ENCODE results near the gene SIPA1L3.

Gene SIPA1L3

DNA sequence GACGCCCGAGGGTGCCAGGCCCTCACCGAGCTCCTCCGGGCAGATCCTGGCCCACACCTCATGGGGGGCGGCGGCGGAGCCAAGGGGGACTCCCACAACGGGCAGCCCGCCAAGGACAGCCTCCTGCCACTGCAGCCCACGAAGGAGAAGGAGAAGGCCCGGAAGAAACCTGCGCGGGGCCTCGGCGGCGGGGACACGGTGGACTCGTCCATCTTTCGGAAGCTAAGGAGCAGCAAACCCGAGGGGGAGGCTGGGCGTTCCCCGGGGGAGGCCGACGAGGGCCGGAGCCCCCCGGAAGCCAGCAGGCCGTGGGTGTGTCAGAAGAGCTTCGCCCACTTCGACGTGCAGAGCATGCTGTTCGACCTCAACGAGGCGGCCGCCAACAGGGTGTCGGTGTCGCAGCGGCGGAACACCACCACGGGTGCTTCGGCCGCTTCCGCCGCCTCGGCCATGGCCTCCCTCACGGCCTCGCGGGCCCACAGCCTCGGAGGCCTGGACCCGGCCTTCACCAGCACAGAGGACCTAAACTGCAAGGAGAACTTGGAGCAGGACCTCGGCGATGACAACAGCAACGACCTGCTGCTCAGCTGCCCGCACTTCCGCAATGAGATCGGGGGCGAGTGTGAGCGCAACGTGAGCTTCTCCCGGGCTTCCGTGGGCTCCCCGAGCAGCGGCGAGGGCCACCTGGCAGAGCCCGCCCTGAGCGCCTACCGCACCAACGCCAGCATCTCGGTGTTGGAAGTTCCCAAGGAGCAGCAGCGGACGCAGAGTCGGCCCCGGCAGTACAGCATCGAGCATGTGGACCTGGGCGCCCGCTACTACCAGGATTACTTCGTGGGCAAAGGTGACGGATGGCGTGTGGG lies 175.5 kb downstream of the SIPA1L3 start:
- no peak for ATAC-seq

DNA sequence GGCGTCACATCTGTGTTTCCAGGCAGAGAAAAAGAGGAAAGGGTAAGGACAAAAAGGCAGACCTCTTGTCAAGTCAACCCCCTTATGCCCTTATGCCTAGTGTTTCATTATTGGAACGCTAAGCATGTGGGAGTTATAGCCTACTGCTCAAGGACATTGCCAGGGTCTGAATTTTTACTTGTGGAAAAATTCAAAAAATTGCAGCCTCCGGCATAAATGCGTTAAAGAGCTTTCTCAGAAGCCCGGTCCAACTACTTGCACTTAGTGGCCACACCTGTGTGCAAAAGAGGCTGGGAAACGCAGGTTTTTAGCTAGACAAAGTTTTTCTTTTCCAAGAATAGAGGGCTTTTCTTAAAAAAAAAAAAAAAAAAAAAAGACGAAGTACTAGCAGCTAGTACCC lies 177.2 kb downstream of the SIPA1L3 start:
- ATAC-seq = no peak
- TF ChIP-seq ZFP30 (CRISPR knock-in tag; IDR thresholded peaks at IDR 0.05) (no peak), ISL1 (CRISPR knock-in tag; IDR thresholded peaks at IDR 0.05) (no peak), ZNF8 (CRISPR knock-in tag; IDR thresholded peaks at IDR 0.05) (no peak), TCF4 (CRISPR knock-in tag; IDR thresholded peaks at IDR 0.05; ENCODE audit: borderline replicate concordance) (no peak), ZNF70 (CRISPR knock-in tag; IDR thresholded peaks at IDR 0.05) (no peak), OSR1 (CRISPR knock-in tag; IDR thresholded peaks at IDR 0.05) (no peak), PPARA (CRISPR knock-in tag; IDR thresholded peaks at IDR 0.05; ENCODE audit: borderline replicate concordance) (no peak), ARNTL (CRISPR knock-in tag; IDR thresholded peaks at IDR 0.05; ENCODE audit: borderline replicate concordance, low read depth) (no peak), ZFP3 (CRISPR knock-in tag; IDR thresholded peaks at IDR 0.05) (no peak), ZNF565 (CRISPR knock-in tag; conservative IDR thresholded peaks at IDR 0.05; ENCODE audit: low read depth) (no peak), SNAI2 (CRISPR knock-in tag; IDR thresholded peaks at IDR 0.05) (no peak), RARB (CRISPR knock-in tag; IDR thresholded peaks at IDR 0.05) (no peak), ZC3H10 (CRISPR knock-in tag; IDR thresholded peaks at IDR 0.05) (no peak), GLIS3 (CRISPR knock-in tag; IDR thresholded peaks at IDR 0.05) (no peak)
- TF ChIP-seq, protein P1, sequence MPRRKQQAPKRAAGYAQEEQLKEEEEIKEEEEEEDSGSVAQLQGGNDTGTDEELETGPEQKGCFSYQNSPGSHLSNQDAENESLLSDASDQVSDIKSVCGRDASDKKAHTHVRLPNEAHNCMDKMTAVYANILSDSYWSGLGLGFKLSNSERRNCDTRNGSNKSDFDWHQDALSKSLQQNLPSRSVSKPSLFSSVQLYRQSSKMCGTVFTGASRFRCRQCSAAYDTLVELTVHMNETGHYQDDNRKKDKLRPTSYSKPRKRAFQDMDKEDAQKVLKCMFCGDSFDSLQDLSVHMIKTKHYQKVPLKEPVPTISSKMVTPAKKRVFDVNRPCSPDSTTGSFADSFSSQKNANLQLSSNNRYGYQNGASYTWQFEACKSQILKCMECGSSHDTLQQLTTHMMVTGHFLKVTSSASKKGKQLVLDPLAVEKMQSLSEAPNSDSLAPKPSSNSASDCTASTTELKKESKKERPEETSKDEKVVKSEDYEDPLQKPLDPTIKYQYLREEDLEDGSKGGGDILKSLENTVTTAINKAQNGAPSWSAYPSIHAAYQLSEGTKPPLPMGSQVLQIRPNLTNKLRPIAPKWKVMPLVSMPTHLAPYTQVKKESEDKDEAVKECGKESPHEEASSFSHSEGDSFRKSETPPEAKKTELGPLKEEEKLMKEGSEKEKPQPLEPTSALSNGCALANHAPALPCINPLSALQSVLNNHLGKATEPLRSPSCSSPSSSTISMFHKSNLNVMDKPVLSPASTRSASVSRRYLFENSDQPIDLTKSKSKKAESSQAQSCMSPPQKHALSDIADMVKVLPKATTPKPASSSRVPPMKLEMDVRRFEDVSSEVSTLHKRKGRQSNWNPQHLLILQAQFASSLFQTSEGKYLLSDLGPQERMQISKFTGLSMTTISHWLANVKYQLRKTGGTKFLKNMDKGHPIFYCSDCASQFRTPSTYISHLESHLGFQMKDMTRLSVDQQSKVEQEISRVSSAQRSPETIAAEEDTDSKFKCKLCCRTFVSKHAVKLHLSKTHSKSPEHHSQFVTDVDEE (CRISPR knock-in tag; IDR thresholded peaks at IDR 0.05) = no peak
- TF ChIP-seq, protein P2, sequence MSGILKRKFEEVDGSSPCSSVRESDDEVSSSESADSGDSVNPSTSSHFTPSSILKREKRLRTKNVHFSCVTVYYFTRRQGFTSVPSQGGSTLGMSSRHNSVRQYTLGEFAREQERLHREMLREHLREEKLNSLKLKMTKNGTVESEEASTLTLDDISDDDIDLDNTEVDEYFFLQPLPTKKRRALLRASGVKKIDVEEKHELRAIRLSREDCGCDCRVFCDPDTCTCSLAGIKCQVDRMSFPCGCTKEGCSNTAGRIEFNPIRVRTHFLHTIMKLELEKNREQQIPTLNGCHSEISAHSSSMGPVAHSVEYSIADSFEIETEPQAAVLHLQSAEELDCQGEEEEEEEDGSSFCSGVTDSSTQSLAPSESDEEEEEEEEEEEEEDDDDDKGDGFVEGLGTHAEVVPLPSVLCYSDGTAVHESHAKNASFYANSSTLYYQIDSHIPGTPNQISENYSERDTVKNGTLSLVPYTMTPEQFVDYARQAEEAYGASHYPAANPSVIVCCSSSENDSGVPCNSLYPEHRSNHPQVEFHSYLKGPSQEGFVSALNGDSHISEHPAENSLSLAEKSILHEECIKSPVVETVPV (CRISPR knock-in tag; IDR thresholded peaks at IDR 0.05) = no peak
- TF ChIP-seq, protein P3, sequence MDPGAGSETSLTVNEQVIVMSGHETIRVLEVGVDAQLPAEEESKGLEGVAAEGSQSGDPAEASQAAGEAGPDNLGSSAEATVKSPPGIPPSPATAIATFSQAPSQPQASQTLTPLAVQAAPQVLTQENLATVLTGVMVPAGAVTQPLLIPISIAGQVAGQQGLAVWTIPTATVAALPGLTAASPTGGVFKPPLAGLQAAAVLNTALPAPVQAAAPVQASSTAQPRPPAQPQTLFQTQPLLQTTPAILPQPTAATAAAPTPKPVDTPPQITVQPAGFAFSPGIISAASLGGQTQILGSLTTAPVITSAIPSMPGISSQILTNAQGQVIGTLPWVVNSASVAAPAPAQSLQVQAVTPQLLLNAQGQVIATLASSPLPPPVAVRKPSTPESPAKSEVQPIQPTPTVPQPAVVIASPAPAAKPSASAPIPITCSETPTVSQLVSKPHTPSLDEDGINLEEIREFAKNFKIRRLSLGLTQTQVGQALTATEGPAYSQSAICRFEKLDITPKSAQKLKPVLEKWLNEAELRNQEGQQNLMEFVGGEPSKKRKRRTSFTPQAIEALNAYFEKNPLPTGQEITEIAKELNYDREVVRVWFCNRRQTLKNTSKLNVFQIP (CRISPR knock-in tag; IDR thresholded peaks at IDR 0.05; ENCODE audit: borderline replicate concordance, low read depth) = no peak
- TF ChIP-seq, protein P4, sequence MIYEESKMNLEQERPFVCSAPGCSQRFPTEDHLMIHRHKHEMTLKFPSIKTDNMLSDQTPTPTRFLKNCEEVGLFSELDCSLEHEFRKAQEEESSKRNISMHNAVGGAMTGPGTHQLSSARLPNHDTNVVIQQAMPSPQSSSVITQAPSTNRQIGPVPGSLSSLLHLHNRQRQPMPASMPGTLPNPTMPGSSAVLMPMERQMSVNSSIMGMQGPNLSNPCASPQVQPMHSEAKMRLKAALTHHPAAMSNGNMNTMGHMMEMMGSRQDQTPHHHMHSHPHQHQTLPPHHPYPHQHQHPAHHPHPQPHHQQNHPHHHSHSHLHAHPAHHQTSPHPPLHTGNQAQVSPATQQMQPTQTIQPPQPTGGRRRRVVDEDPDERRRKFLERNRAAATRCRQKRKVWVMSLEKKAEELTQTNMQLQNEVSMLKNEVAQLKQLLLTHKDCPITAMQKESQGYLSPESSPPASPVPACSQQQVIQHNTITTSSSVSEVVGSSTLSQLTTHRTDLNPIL (CRISPR knock-in tag; IDR thresholded peaks at IDR 0.05; ENCODE audit: low read depth) = no peak

More for the DNA sequence above, 175.5 kb downstream of the SIPA1L3 start:
- TF ChIP-seq ESRRG (CRISPR knock-in tag; IDR thresholded peaks at IDR 0.05) (no peak), GLIS3 (CRISPR knock-in tag; IDR thresholded peaks at IDR 0.05) (no peak), BACH2 (CRISPR knock-in tag; IDR thresholded peaks at IDR 0.05; ENCODE audit: borderline replicate concordance) (no peak), ZNF8 (CRISPR knock-in tag; IDR thresholded peaks at IDR 0.05) (no peak), ZNF70 (CRISPR knock-in tag; IDR thresholded peaks at IDR 0.05) (no peak), ZC3H10 (CRISPR knock-in tag; IDR thresholded peaks at IDR 0.05) (no peak), RARB (CRISPR knock-in tag; IDR thresholded peaks at IDR 0.05) (no peak), SNAI2 (CRISPR knock-in tag; IDR thresholded peaks at IDR 0.05) (no peak), ZFP3 (CRISPR knock-in tag; IDR thresholded peaks at IDR 0.05) (no peak), ZFP30 (CRISPR knock-in tag; IDR thresholded peaks at IDR 0.05) (no peak)
- TF ChIP-seq, protein P1 (CRISPR knock-in tag; IDR thresholded peaks at IDR 0.05) = no peak
- TF ChIP-seq, protein P4 (CRISPR knock-in tag; IDR thresholded peaks at IDR 0.05; ENCODE audit: low read depth) = no peak
- TF ChIP-seq, protein P5, sequence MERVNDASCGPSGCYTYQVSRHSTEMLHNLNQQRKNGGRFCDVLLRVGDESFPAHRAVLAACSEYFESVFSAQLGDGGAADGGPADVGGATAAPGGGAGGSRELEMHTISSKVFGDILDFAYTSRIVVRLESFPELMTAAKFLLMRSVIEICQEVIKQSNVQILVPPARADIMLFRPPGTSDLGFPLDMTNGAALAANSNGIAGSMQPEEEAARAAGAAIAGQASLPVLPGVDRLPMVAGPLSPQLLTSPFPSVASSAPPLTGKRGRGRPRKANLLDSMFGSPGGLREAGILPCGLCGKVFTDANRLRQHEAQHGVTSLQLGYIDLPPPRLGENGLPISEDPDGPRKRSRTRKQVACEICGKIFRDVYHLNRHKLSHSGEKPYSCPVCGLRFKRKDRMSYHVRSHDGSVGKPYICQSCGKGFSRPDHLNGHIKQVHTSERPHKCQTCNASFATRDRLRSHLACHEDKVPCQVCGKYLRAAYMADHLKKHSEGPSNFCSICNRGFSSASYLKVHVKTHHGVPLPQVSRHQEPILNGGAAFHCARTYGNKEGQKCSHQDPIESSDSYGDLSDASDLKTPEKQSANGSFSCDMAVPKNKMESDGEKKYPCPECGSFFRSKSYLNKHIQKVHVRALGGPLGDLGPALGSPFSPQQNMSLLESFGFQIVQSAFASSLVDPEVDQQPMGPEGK (CRISPR knock-in tag; IDR thresholded peaks at IDR 0.05; ENCODE audit: borderline replicate concordance) = no peak
